GM18507 (cell line): ENCODE results near the gene ARID5A.
"Not testable (repeated sequence)": the region's sequence is repeated elsewhere in the genome, so short reads cannot be mapped to it uniquely, and the experiment has no call there.

Experiments used
- DNase-seq: peaks from one replicate; pipeline ENCODE4 v3.0.0; 2011; ENCODE audit warnings: low read depth; ENCODE audit not compliant: insufficient read length; ENCODE audit errors: extremely low spot score
- FAIRE-seq: peaks from 2 replicates; lab custom pipeline; 2011; peaks lifted over from hg19 to GRCh38; lab: Jason Lieb, UNC

ARID5A gene

GRCh38 chr2:96536445-96537065 lies at the start of gene ARID5A:
Gene ARID5A (plus strand): TSS chr2:96536752. CDS start chr2:96536827, 75 bp downstream.
- FAIRE-seq (peak; percentile 81), DNase-seq (peak; percentile 73)

- DNase-seq (no peak), FAIRE-seq (peak; percentile 53)
These were observed 47.3 kb upstream of the ARID5A start for GRCh38 chr2:96489261-96489660.

GRCh38 chr2:96489663-96490062 lies 46.9 kb upstream of the ARID5A start:
- DNase-seq (no peak), FAIRE-seq (no peak)

- FAIRE-seq: no peak
- DNase-seq: no peak
These were observed 44.6 kb upstream of the ARID5A start for GRCh38 chr2:96491860-96492497.

GRCh38 chr2:96493072-96493471 lies 43.5 kb upstream of the ARID5A start:
- peak; percentile 53 for FAIRE-seq
- no peak for DNase-seq

DNA sequence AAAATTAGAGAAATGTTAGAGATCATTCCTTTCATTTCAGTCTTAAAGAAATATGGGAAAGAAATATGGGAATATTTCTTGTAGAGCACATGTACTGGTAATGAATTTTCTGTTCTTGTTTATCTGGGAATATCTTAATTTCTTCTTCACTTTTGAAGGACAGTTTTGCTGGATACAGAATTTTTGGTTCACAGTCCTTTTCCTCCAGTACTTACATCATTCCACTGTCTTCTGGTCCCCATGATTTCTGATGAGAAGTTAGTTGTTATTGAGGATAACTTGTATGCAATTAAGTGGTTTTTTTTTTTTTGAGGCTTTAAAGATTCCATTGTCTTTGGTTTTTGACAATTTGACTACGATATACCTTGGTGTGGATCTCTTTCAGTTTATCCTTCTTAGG lies 42.4 kb upstream of the ARID5A start:
- DNase-seq: no peak
- no peak for FAIRE-seq

DNA sequence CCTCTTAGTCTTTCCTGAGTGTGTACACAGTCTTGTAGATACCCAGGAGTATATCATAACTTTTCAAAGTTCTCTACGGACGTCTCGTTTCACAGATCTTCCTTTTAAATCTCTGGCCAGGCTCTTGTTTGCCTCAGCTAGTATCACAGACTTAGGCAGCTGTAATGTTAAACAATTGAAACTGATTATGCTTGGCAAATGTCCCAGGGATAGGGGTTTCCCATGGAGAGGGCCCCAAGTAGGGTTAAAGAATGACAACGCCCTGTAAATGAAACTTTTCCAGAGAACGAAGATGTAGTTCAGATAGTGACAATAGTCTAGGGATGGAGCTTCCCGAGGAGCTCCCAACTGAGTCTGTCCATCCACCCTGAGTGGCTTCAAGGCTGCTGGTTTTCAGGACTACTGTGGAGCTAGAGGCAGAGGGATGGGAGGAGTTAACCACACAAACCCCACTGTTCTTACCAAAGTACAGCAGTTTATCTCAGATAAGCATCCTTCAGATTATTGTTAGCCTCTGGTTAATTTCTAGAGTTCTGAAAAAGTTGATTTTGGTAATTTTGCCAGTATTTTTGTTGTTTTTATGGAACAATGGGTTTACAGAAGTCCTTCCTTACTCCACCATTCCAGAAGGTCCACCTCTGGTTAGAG lies 40.4 kb upstream of the ARID5A start:
- DNase-seq (no peak), FAIRE-seq (peak; percentile 47)

DNA sequence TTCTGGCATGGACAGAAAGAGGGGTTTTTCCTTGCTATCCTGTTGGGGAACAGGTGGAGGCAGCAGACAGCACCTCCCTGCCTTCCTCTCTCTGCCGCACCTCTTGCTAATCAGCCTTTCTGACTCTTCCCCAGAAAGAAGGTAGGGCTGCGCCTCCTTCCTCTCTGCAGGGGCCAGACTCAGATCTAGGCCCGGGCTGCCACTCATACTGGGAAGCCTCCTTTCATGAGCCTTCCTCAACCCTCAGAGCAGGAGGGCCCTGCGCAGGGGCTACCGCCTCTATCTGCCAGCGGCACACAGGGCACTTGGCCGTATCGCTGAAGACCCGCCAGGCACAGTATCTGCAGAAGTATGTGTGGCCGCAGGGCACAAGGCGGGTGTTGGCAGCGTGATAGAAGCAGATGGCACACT lies 38.5 kb upstream of the ARID5A start:
- no peak for FAIRE-seq
- DNase-seq: no peak

DNA sequence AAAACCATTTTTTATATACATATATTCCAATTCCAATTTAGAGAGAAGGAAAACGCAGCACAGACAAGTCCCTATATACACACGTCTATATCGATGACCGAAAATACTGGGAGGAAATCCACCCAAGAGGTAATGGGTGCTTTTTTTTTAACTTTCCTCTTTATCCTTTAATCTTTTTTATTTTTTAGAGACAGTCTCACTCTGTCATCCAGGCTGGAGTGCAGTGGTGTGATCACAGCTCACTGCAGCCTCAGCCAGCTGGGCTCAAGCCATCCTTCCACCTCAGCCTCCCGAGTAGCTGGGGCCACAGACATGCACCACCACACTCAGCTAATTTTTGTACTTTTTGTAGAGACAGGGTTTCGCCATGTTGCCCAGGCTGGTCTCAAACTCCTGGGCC lies 37.9 kb upstream of the ARID5A start:
- DNase-seq, FAIRE-seq: not testable (repeated sequence)

GRCh38 chr2:96499061-96499960 lies 37.2 kb upstream of the ARID5A start:
- DNase-seq (no peak), FAIRE-seq (no peak)

DNA sequence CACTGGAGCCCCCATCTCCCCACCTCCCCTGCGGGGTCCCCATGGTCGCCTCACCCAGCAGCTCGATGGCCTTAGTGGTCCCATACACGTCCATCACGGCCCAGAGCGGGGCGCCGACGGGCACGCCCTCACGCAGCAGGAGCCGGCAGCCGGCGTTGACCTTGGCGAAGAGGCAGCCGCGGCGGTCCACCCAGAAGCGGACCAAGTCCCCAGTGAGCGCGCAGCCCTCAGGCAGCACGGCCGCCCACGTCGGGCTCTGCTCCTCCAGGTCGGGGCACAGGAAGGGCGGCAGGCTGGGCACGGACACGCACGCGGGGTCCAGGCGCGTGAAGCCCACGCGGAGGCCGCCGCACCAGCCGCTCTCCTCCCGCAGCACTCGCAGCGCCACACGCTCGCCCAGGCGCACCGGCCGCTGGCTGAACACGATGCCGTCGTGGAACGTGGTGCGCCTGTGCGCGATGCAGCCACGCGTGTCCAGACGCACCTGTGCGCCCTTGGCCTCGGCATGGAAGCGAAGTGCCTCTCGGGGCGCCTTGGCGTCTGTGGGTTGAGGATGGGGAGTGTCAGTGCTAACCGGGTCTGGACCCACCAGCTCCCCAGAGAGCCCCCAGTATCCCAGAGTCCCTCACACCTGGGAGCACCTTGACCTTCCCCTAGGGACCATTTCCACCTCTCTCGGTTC lies 36.0 kb upstream of the ARID5A start:
- no peak for FAIRE-seq
- DNase-seq: no peak

DNA sequence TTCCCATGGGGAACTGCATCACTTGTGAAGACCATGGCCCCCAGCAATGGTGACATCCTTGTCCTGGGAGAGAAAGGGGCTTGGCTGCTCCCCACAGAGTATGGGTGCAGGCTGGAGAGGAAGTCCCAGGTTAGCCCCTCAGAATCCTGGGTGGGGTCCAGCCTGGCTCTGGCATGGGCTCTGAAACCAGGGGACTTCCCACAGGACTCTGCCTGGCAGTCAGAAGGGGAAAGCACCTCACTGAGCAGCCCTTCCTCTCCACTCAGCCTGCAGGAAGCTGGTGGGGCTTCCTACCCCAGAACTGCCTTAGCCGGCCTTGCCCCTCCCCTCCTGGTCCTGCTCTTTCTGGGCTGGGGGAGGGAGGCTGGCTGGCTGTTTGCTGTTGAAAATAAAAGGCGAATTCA lies 35.1 kb upstream of the ARID5A start:
- DNase-seq (no peak), FAIRE-seq (peak; percentile 94)

- no peak for FAIRE-seq
These were observed 34.4 kb upstream of the ARID5A start for GRCh38 chr2:96501886-96502810.

DNA sequence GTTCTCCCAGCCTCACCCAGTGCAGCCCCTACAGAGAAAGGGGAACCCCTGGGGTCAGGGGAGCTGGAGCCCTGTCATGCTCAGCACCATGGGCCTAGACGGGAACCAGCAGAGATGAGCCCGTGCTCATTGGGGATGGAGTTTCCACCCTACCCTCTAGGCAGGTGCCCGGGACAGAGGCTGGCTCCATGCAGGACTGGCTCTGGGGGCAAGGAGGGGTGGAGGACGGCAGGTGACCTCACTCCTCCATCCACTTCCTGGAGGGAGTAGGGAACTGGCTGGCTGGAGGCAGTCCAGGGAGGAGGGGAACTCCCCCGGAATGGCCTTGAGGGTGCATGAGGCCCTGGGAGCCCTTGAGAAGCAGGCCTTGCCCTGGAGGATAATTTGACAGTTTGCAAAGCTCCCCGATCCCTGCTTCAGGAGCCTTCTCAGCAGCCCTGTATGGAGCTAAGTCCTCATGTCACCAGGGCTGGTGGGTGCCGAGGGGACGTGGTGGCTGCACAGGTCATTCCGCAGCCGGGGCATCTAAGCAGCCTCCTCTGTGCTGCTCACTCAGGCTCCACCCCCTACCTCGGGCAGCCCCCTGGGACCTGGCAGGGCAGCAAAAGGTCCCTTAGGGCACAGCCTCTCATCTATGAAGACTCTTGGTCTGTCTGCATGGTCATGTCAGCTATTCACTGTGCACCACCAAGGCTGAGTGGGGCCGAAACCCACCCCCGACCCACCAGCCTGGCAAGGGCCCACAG lies 33.5 kb upstream of the ARID5A start:
- FAIRE-seq: peak; percentile 51

More at GRCh38 chr2:96501886-96502810, 34.4 kb upstream of the ARID5A start:
- no peak for DNase-seq

GRCh38 chr2:96503637-96504243 lies 32.8 kb upstream of the ARID5A start:
- FAIRE-seq (no peak), DNase-seq (no peak)

More for the DNA sequence above, 33.5 kb upstream of the ARID5A start:
- no peak for DNase-seq

DNA sequence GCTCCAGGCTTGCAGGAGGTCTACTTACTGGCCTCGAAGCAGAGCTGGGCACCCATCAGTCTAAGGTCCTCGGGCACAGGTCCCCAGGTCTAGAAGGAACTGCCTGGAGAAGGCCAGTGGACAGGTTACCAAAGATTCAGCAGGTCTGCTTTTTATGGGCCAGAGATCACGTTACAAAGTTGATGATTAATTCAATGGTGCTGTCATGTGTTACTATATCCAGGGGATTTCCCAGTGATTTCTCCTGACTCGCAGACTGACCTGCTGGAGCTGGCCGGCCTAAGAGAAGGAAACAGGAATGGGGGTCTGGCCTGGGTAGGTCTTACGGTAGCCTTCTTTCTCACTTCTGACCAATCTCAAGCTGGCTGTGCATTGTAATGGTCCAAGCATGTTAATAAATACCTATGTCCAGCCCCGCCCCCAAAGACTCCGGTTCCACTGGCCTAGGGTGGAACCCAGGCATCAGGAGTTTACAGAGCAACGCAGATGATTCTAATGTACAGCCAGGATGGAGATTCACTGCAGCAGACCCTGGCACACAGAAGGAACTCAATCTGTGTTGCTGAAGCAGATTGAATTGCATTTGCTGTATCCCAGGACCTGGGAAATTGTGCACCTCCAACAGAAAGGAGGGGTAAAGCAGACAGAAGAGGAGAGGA lies 31.2 kb upstream of the ARID5A start, which contains the start of gene NEURL3:
Gene NEURL3, minus strand, starts transcription at position 127 of the 659 bp plus-strand sequence. Its CDS starts 71 bp downstream, at position 56.
- DNase-seq: no peak
- FAIRE-seq: peak; percentile 69
